GM12878 (cell line): ENCODE data around the gene TEX13D.

Experiments
- EGR1 ChIP-seq, 2 experiments: IDR thresholded peaks; 1 replicate in 1 of 2; 2 replicates in 1 of 2; pipeline ENCODE4 v1.6.1; 2011 to 2012; ENCODE audit warnings: low read depth in 2 of 2, low read length in 2 of 2, borderline replicate concordance in 1 of 2, mild to moderate bottlenecking in 1 of 2, moderate library complexity in 1 of 2
- EZH2 ChIP-seq: IDR thresholded peaks from 2 replicates; pipeline ENCODE4 v1.6.1; 2012; ENCODE audit warnings: low read depth, mild to moderate bottlenecking, control low read depth, inconsistent platforms, low read length, borderline replicate concordance; ENCODE audit not compliant: control insufficient read depth
- FOS ChIP-seq: IDR thresholded peaks from 3 replicates; pipeline ENCODE4 v1.6.1; 2011; ENCODE audit warnings: borderline replicate concordance; ENCODE audit not compliant: insufficient read length; ENCODE audit errors: extremely low read depth
- GABPA ChIP-seq: IDR thresholded peaks from 2 replicates; pipeline ENCODE4 v1.6.1; 2014; ENCODE audit warnings: antibody characterized with exemption, low read depth, mild to moderate bottlenecking, inconsistent platforms
- MEF2A ChIP-seq: IDR thresholded peaks from 2 replicates; pipeline ENCODE4 v1.6.1; 2011; ENCODE audit warnings: low read depth, mild to moderate bottlenecking, low read length, moderate library complexity; ENCODE audit not compliant: insufficient read depth
- RUNX3 ChIP-seq: IDR thresholded peaks from 2 replicates; pipeline ENCODE4 v1.6.1; 2012; ENCODE audit warnings: low read length, inconsistent platforms
- TAF1 ChIP-seq: IDR thresholded peaks from 2 replicates; pipeline ENCODE4 v1.6.1; 2011; ENCODE audit warnings: mild to moderate bottlenecking, low read depth, low read length, borderline replicate concordance
- TF ChIP-seq, protein P1 (sequence below), 3 experiments: IDR thresholded peaks in 2 of 3; conservative IDR thresholded peaks in 1 of 3; 2 replicates each; pipeline ENCODE4 v1.5.1; 2011; ENCODE audit warnings: low read depth in 3 of 3, low read length in 3 of 3, mild to moderate bottlenecking in 3 of 3, control low read depth in 2 of 3, moderate library complexity in 2 of 3, inconsistent platforms in 1 of 3, mixed read lengths in 1 of 3; ENCODE audit not compliant: control insufficient read depth in 2 of 3, insufficient read depth in 1 of 3; ENCODE audit errors: extremely low read depth in 1 of 3
- TF ChIP-seq, protein P2 (sequence below): fragments of 450-650 bp; formaldehyde crosslinking; IDR thresholded peaks from 2 replicates; pipeline ENCODE4 v1.5.0; 2022; ENCODE audit warnings: mild to moderate bottlenecking, missing genetic modification characterization
- TF ChIP-seq, protein P3 (sequence below): IDR thresholded peaks from 2 replicates; pipeline ENCODE4 v1.6.1; 2012; ENCODE audit warnings: low read depth, low read length, improper control_type of control experiment

DNA sequence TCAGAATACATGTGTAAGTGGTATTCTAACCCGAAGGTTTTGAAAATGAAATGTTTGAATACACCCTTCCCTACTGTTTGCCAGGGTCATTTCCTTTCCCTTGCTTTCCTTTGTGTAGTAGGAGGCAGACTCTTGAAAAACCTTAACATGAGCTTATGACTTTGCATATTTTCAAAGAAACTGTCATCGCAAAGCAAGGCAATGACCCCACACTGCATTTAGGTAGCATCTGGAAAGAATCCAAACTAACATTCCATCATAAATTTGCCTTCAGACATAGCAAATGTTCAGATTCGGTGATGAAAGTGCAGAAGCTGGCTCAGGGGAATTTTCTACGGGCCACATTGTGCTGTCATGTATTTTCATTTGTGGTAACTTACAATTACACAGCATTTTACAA is 46.2 kb downstream of the TEX13D start:
- TF ChIP-seq, protein P1, sequence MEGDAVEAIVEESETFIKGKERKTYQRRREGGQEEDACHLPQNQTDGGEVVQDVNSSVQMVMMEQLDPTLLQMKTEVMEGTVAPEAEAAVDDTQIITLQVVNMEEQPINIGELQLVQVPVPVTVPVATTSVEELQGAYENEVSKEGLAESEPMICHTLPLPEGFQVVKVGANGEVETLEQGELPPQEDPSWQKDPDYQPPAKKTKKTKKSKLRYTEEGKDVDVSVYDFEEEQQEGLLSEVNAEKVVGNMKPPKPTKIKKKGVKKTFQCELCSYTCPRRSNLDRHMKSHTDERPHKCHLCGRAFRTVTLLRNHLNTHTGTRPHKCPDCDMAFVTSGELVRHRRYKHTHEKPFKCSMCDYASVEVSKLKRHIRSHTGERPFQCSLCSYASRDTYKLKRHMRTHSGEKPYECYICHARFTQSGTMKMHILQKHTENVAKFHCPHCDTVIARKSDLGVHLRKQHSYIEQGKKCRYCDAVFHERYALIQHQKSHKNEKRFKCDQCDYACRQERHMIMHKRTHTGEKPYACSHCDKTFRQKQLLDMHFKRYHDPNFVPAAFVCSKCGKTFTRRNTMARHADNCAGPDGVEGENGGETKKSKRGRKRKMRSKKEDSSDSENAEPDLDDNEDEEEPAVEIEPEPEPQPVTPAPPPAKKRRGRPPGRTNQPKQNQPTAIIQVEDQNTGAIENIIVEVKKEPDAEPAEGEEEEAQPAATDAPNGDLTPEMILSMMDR (IDR thresholded peaks at IDR 0.05 in 2 of 3, conservative IDR thresholded peaks at IDR 0.05 in 1 of 3; ENCODE audit: control insufficient read depth in 2 of 3, extremely low read depth in 1 of 3, insufficient read depth in 1 of 3, low read depth in 3 of 3, low read length in 3 of 3), result no peak
- TF ChIP-seq EZH2, result no peak
- TF ChIP-seq MEF2A, result no peak
- TF ChIP-seq, protein P2, sequence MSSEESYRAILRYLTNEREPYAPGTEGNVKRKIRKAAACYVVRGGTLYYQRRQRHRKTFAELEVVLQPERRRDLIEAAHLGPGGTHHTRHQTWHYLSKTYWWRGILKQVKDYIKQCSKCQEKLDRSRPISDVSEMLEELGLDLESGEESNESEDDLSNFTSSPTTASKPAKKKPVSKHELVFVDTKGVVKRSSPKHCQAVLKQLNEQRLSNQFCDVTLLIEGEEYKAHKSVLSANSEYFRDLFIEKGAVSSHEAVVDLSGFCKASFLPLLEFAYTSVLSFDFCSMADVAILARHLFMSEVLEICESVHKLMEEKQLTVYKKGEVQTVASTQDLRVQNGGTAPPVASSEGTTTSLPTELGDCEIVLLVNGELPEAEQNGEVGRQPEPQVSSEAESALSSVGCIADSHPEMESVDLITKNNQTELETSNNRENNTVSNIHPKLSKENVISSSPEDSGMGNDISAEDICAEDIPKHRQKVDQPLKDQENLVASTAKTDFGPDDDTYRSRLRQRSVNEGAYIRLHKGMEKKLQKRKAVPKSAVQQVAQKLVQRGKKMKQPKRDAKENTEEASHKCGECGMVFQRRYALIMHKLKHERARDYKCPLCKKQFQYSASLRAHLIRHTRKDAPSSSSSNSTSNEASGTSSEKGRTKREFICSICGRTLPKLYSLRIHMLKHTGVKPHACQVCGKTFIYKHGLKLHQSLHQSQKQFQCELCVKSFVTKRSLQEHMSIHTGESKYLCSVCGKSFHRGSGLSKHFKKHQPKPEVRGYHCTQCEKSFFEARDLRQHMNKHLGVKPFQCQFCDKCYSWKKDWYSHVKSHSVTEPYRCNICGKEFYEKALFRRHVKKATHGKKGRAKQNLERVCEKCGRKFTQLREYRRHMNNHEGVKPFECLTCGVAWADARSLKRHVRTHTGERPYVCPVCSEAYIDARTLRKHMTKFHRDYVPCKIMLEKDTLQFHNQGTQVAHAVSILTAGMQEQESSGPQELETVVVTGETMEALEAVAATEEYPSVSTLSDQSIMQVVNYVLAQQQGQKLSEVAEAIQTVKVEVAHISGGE (CRISPR knock-in tag), result no peak
- TF ChIP-seq RUNX3, result no peak
- TF ChIP-seq GABPA, result no peak
- TF ChIP-seq, protein P3, sequence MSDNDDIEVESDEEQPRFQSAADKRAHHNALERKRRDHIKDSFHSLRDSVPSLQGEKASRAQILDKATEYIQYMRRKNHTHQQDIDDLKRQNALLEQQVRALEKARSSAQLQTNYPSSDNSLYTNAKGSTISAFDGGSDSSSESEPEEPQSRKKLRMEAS, result no peak
- no peak for TF ChIP-seq EGR1 (IDR thresholded peaks at IDR 0.05; ENCODE audit: borderline replicate concordance in 1 of 2, low read depth in 2 of 2, low read length in 2 of 2)
- no peak for TF ChIP-seq TAF1
- TF ChIP-seq FOS, result no peak
